Body of pancreas (tissue), 4 donors: ENCODE results near the gene WWOX.

Experiments used
- CTCF ChIP-seq, 7 experiments: fragments of 450-650 bp in 4 of 7; fragments of 200-600 bp in 3 of 7; sonication (generic) in 3 of 7; IDR thresholded peaks; one replicate each; pipeline ENCODE4 v1.5.1; 2016 to 2019; ENCODE audit warnings: antibody characterized with exemption in 7 of 7
- POLR2A ChIP-seq, 3 donors: fragments of 450-650 bp; IDR thresholded peaks; one replicate each; pipeline ENCODE4 v1.6.1; 2016; ENCODE audit warnings: antibody characterized with exemption in 3 of 3, mild to moderate bottlenecking in 2 of 3

- no peak for TF ChIP-seq CTCF (IDR thresholded peaks at IDR 0.05)
- TF ChIP-seq POLR2A (IDR thresholded peaks at IDR 0.05), result no peak
Measured at GRCh38 chr16:79154086-79154485, 1054.6 kb downstream of the WWOX start.
